ENCODE data around the gene NPIPA2. TPM values are rescaled to one million over a fixed set of nuclear protein-coding genes. Genes with fewer than 3 reads are reported as not detected.
"Not testable (repeated sequence)": the region's sequence is repeated elsewhere in the genome, so short reads cannot be mapped to it uniquely, and the experiment has no call there.

Gene NPIPA2
- total RNA-seq (2016; rRNA removed; fragmentation: Illumina TruSeq; extraction: Trizol) (0.20 TPM in 1 of 2 replicates, not detected in the other), polyA plus RNA-seq (2011; rRNA removed) (0.08 and 0.50 TPM in 2 replicates), polyA minus RNA-seq (2011; rRNA and poly(A)+ RNA removed; ENCODE audit: low replicate concordance) (not detected in 2 replicates), Bru-seq, nascent RNA (percentile 13 among the genes with signal in this experiment), BruChase-seq, experiment 1, labeled RNA remaining after a 6-hour chase (percentile 17 among the genes with signal in this experiment), BruChase-seq, experiment 2, labeled RNA remaining after a 2-hour chase (percentile 16 among the genes with signal in this experiment)
- total RNA-seq (2016; cell fraction: cytosol; rRNA removed; fragmentation: Illumina TruSeq; extraction: Trizol; ENCODE audit: low read depth), result not detected in 2 replicates
- not detected in 2 replicates for total RNA-seq (2016; cell fraction: insoluble cytoplasmic fraction; rRNA removed; fragmentation: Illumina TruSeq; extraction: Trizol)
- not detected in 2 replicates for total RNA-seq (2016; cell fraction: membrane; rRNA removed; fragmentation: Illumina TruSeq; extraction: Trizol)
- not detected in 2 replicates for total RNA-seq (2016; cell fraction: nucleus; rRNA removed; fragmentation: Illumina TruSeq; extraction: Trizol)
- 0.24 and 0.29 TPM in 2 replicates for polyA plus RNA-seq (2011; cell fraction: cytosol; rRNA removed)
- 1.4 and 2.0 TPM in 2 replicates for polyA plus RNA-seq (2011; cell fraction: nucleus; rRNA removed)
- polyA plus RNA-seq (2012), result 1.1 TPM in 1 of 2 replicates, not detected in the other
- not detected in 2 replicates for polyA plus RNA-seq (2016; cell fraction: cytosol; fragmentation: Illumina TruSeq; extraction: Trizol; ENCODE audit: low read depth)
- polyA plus RNA-seq (2016; cell fraction: insoluble cytoplasmic fraction; fragmentation: Illumina TruSeq; extraction: Trizol; ENCODE audit: low read depth), result not detected in 2 replicates
- not detected in 2 replicates for polyA plus RNA-seq (2016; cell fraction: membrane; fragmentation: Illumina TruSeq; extraction: Trizol; ENCODE audit: low read depth)
- 1.4 TPM in 1 of 2 replicates, not detected in the other for polyA plus RNA-seq (2016; cell fraction: nucleus; fragmentation: Illumina TruSeq; extraction: Trizol; ENCODE audit: insufficient read depth, low read depth)
- polyA minus RNA-seq (2011; cell fraction: cytosol; rRNA and poly(A)+ RNA removed), result not detected in 2 replicates
- 0.52 and 0.99 TPM in 2 replicates for polyA minus RNA-seq (2011; cell fraction: nucleus; rRNA and poly(A)+ RNA removed)
- long read RNA-seq, experiment 1, result 0 reads
- long read RNA-seq, experiment 2, result 0 reads

- FAIRE-seq; H3K4me1 ChIP-seq (ENCODE audit: insufficient read depth, low read length); H3K36me3 ChIP-seq (replicated peaks in 1 of 2; ENCODE audit: control insufficient read depth in 1 of 2, insufficient read depth in 2 of 2, low read length in 2 of 2); H3K4me3 ChIP-seq (replicated peaks in 1 of 3; ENCODE audit: insufficient read depth in 1 of 3, low read depth in 2 of 3, low read length in 3 of 3); H3K27ac ChIP-seq (ENCODE audit: extremely low read length, insufficient read depth, low read length); intact Hi-C loops (cut with micrococcal nuclease; ENCODE audit: unreplicated experiment); H3K9ac ChIP-seq (ENCODE audit: insufficient read depth, low read depth, low read length); H3K79me2 ChIP-seq (ENCODE audit: insufficient read depth, low read length); H3K4me2 ChIP-seq (ENCODE audit: low read depth, low read length); DNase-seq (ENCODE audit: low spot score); in situ Hi-C loops (cut with HindIII; ENCODE audit: extremely low pct_ligation_motif_present, low pct_unique_long_range_greater_than_20kb); POLR2A ChIA-PET; H4K20me1 ChIP-seq (ENCODE audit: insufficient read depth, low read length); CTCF ChIA-PET (ENCODE audit: low intra/inter-chr PET ratio, low total read pairs); H2AFZ ChIP-seq (ENCODE audit: low read length); H3K27me3 ChIP-seq (ENCODE audit: control insufficient read depth in 1 of 2, insufficient read depth in 2 of 2, low read length in 2 of 2); H3K9me3 ChIP-seq (ENCODE audit: low read length): not testable (repeated sequence)
- TSS peak; percentile 96 for BruUV-seq (replicated peaks)
- WGBS (ENCODE audit: low lambda C conversion rate), result no CpG with 5 or more reads among the region's 73 CpGs
- ATAC-seq, result peak; percentile 98
These were observed at the start of gene NPIPA2 for GRCh38 chr16:14742273-14743128. Gene NPIPA2 (plus strand): TSS chr16:14742533. CDS start chr16:14748066, 5,533 bp downstream.

- CTCF ChIA-PET (ENCODE audit: low intra/inter-chr PET ratio, low total read pairs); intact Hi-C loops (cut with micrococcal nuclease; ENCODE audit: unreplicated experiment); H3K9ac ChIP-seq (ENCODE audit: insufficient read depth, low read depth, low read length); H3K27ac ChIP-seq (ENCODE audit: extremely low read length, insufficient read depth, low read length); H3K4me2 ChIP-seq (ENCODE audit: low read depth, low read length); H3K9me3 ChIP-seq (ENCODE audit: low read length); H3K36me3 ChIP-seq (replicated peaks in 1 of 2; ENCODE audit: control insufficient read depth in 1 of 2, insufficient read depth in 2 of 2, low read length in 2 of 2); DNase-seq (ENCODE audit: low spot score); H2AFZ ChIP-seq (ENCODE audit: low read length); in situ Hi-C loops (cut with HindIII; ENCODE audit: extremely low pct_ligation_motif_present, low pct_unique_long_range_greater_than_20kb); FAIRE-seq; H3K4me1 ChIP-seq (ENCODE audit: insufficient read depth, low read length); H3K4me3 ChIP-seq (replicated peaks in 1 of 3; ENCODE audit: insufficient read depth in 1 of 3, low read depth in 2 of 3, low read length in 3 of 3); POLR2A ChIA-PET; BruUV-seq (replicated peaks); H3K27me3 ChIP-seq (ENCODE audit: control insufficient read depth in 1 of 2, insufficient read depth in 2 of 2, low read length in 2 of 2); H4K20me1 ChIP-seq (ENCODE audit: insufficient read depth, low read length); H3K79me2 ChIP-seq (ENCODE audit: insufficient read depth, low read length): not testable (repeated sequence)
- WGBS (ENCODE audit: low lambda C conversion rate), result no CpG with 5 or more reads among the region's 28 CpGs
- peak; percentile 52 for ATAC-seq
These were observed 48.2 kb upstream of the NPIPA2 start, which contains the start of gene PLA2G10 for GRCh38 chr16:14694129-14694528. Gene PLA2G10 (minus strand): TSS chr16:14694308. CDS start chr16:14694229, 79 bp downstream.

GRCh38 chr16:14701859-14702258, 40.5 kb upstream of the NPIPA2 start:
- 2% methylated on average over 3 of the region's 7 CpGs for WGBS (ENCODE audit: low lambda C conversion rate)
- H3K9me3 ChIP-seq (ENCODE audit: low read length); intact Hi-C loops (cut with micrococcal nuclease; ENCODE audit: unreplicated experiment); H3K4me2 ChIP-seq (ENCODE audit: low read depth, low read length); H4K20me1 ChIP-seq (ENCODE audit: insufficient read depth, low read length); H2AFZ ChIP-seq (ENCODE audit: low read length); H3K27ac ChIP-seq (ENCODE audit: extremely low read length, insufficient read depth, low read length); H3K9ac ChIP-seq (ENCODE audit: insufficient read depth, low read depth, low read length); DNase-seq (ENCODE audit: low spot score); BruUV-seq (replicated peaks); H3K27me3 ChIP-seq (ENCODE audit: control insufficient read depth in 1 of 2, insufficient read depth in 2 of 2, low read length in 2 of 2); H3K79me2 ChIP-seq (ENCODE audit: insufficient read depth, low read length); CTCF ChIA-PET (ENCODE audit: low intra/inter-chr PET ratio, low total read pairs); POLR2A ChIA-PET; H3K4me3 ChIP-seq (replicated peaks in 1 of 3; ENCODE audit: insufficient read depth in 1 of 3, low read depth in 2 of 3, low read length in 3 of 3); H3K4me1 ChIP-seq (ENCODE audit: insufficient read depth, low read length); in situ Hi-C loops (cut with HindIII; ENCODE audit: extremely low pct_ligation_motif_present, low pct_unique_long_range_greater_than_20kb); H3K36me3 ChIP-seq (replicated peaks in 1 of 2; ENCODE audit: control insufficient read depth in 1 of 2, insufficient read depth in 2 of 2, low read length in 2 of 2): not testable (repeated sequence)
- ATAC-seq (peak; percentile 5; the same call in 1 of the 3 replicates), FAIRE-seq (peak; percentile 67)

Data from HepG2 (cell line).